NCI-H2227 (cell line): Measurements from ENCODE around the gene C8G.
A peak's percentile ranks its signal among the peaks of the same experiment; 100 is the strongest.

Experiments
- DNase-seq: peaks from one replicate; lab custom pipeline; 2025; ENCODE audit not compliant: unreplicated experiment; lab: John Stamatoyannopoulos, UW

C8G gene

GRCh38 chr9:136964833-136965422 lies 19.9 kb downstream of the C8G start:
- DNase-seq: no peak

GRCh38 chr9:136965771-136966484 lies 20.9 kb downstream of the C8G start:
- no peak for DNase-seq

- no peak for DNase-seq
These were observed 23.5 kb downstream of the C8G start for GRCh38 chr9:136968333-136969127.

GRCh38 chr9:136969150-136969549 lies 24.1 kb downstream of the C8G start:
- DNase-seq: no peak

GRCh38 chr9:136969774-136970173 lies 24.7 kb downstream of the C8G start:
- DNase-seq: no peak

GRCh38 chr9:136970361-136970760 lies 25.3 kb downstream of the C8G start:
- no peak for DNase-seq

GRCh38 chr9:136971746-136972145 lies 26.7 kb downstream of the C8G start:
- no peak for DNase-seq

- no peak for DNase-seq
These were observed 27.3 kb downstream of the C8G start for GRCh38 chr9:136972335-136972734.

GRCh38 chr9:136972743-136973142 lies 27.7 kb downstream of the C8G start:
- no peak for DNase-seq

GRCh38 chr9:136973618-136974617 lies 28.9 kb downstream of the C8G start:
- DNase-seq: no peak

GRCh38 chr9:136974817-136975535 lies 29.9 kb downstream of the C8G start:
- DNase-seq: no peak

GRCh38 chr9:136975644-136976043 lies 30.6 kb downstream of the C8G start:
- DNase-seq: no peak

GRCh38 chr9:136977223-136977622 lies 32.2 kb downstream of the C8G start, which contains the start of gene PTGDS:
Gene PTGDS (plus strand): TSS chr9:136977504. CDS start chr9:136977579, 75 bp downstream.
- DNase-seq: no peak

- peak; percentile 25 for DNase-seq
These were observed 32.6 kb downstream of the C8G start for GRCh38 chr9:136977649-136978072.

- DNase-seq: peak; percentile 80
These were observed 33.2 kb downstream of the C8G start for GRCh38 chr9:136978073-136978864.

GRCh38 chr9:136978865-136979544 lies 34.0 kb downstream of the C8G start:
- no peak for DNase-seq

- DNase-seq: no peak
These were observed 34.9 kb downstream of the C8G start for GRCh38 chr9:136979769-136980587.
